HCT116 (cell line): ENCODE data around the gene GABRR3. TPM values are rescaled to one million over a fixed set of nuclear protein-coding genes. Genes with fewer than 3 reads are reported as not detected.

ENCODE experiments used
- ATAC-seq: fragments of 200-7000 bp; cut with Tn5 transposase; 2 replicates; pipeline ENCODE4 v1.9.1; 2020; ENCODE audit warnings: mild to moderate bottlenecking, moderate library complexity
- BruUV-seq: library from RNA; stranded (reverse); fragments of 400-500 nt; replicated peaks from 2 replicates; lab custom pipeline; 2021; lab: Mats Ljungman, UMichigan
- CTCF ChIA-PET: fragments of 300-600 bp; sonication (Branson Sonifier 250); formaldehyde crosslinking; loops from one replicate; lab custom pipeline; 2021; ENCODE audit warnings: antibody characterized with exemption; lab: Charles Lee
- POLR2A ChIA-PET: fragments of 300-600, 350-600 bp; sonication (Branson Sonifier 250); formaldehyde crosslinking; loops from one replicate; lab custom pipeline; 2021; ENCODE audit warnings: antibody characterized with exemption; lab: Charles Lee
- RAD21 ChIA-PET, 2 experiments: fragments of 300-600 bp; sonication (Branson Sonifier 250); formaldehyde crosslinking; loops; one replicate each; lab custom pipeline; 2023; ENCODE audit warnings: low total read pairs in 2 of 2; ENCODE audit not compliant: uncharacterized antibody in 2 of 2, unreplicated experiment in 2 of 2, low non-redundant PET in 1 of 2; lab: Charles Lee
- DNase-seq: peaks from one replicate; pipeline ENCODE4 v3.0.0-alpha.2; 2010; ENCODE audit warnings: low read depth, low spot score
- H2AFZ ChIP-seq: fragments of 200-600 bp; shearing (Covaris generic), sonication (generic); 2 replicates; pipeline ENCODE4 v1.6.1; 2017; ENCODE audit warnings: low read depth, mixed run types, mixed read lengths, antibody characterized with exemption, low read length; ENCODE audit not compliant: poor library complexity, severe bottlenecking
- H3K27ac ChIP-seq: 2 replicates; pipeline ENCODE4 v1.5.1; 2012; ENCODE audit warnings: low read depth, low read length
- H3K27me3 ChIP-seq: fragments of 200-600 bp; sonication (generic); 2 replicates; pipeline ENCODE4 v1.6.1; 2016; ENCODE audit warnings: mixed run types, low read length, mixed read lengths; ENCODE audit not compliant: insufficient read depth
- H3K36me3 ChIP-seq, 2 experiments: fragments of 200-500 bp in 1 of 2; fragments of 200-600 bp in 1 of 2; sonication (Bioruptor generic) in 1 of 2; sonication (generic) in 1 of 2; 2 replicates each; pipeline versions ENCODE4 v1.5.1 to v1.6.1; 2014 to 2016; ENCODE audit warnings: low read length in 2 of 2, inconsistent platforms in 1 of 2, mixed read lengths in 1 of 2, mixed run types in 1 of 2; ENCODE audit not compliant: insufficient read depth in 2 of 2, control insufficient read depth in 1 of 2
- H3K4me1 ChIP-seq, 2 experiments: fragments of 200-600 bp in 1 of 2; sonication (generic) in 1 of 2; 2 replicates each; pipeline versions ENCODE4 v1.5.1 to v1.6.1; 2012 to 2017; ENCODE audit warnings: low read length in 2 of 2, inconsistent platforms in 1 of 2, mild to moderate bottlenecking in 1 of 2, mixed read lengths in 1 of 2, mixed run types in 1 of 2, moderate library complexity in 1 of 2; ENCODE audit not compliant: insufficient read depth in 2 of 2, control insufficient read depth in 1 of 2
- H3K4me2 ChIP-seq: fragments of 200-600 bp; sonication (generic); 2 replicates; pipeline ENCODE4 v1.6.1; 2017; ENCODE audit warnings: mixed run types, low read length, mixed read lengths
- H3K4me3 ChIP-seq, 2 experiments: fragments of 200-600 bp in 1 of 2; sonication (generic) in 1 of 2; replicated peaks in 1 of 2; 2 replicates each; pipeline ENCODE4 v1.5.1; 2011 to 2016; ENCODE audit warnings: low read length in 2 of 2, control low read depth in 1 of 2, low read depth in 1 of 2, mild to moderate bottlenecking in 1 of 2, mixed read lengths in 1 of 2, mixed run types in 1 of 2
- H3K79me2 ChIP-seq: fragments of 200-600 bp; sonication (generic); 2 replicates; pipeline ENCODE4 v1.6.1; 2017; ENCODE audit warnings: mild to moderate bottlenecking, mixed run types, low read length, moderate library complexity, mixed read lengths; ENCODE audit not compliant: insufficient read depth
- H3K9ac ChIP-seq: fragments of 200-600 bp; sonication (generic); 2 replicates; pipeline ENCODE4 v1.6.1; 2016; ENCODE audit warnings: low read length, mixed read lengths
- H3K9me2 ChIP-seq: fragments of 200-600 bp; sonication (generic), shearing (Covaris generic); 2 replicates; pipeline ENCODE4 v1.6.1; 2017; ENCODE audit warnings: mixed run types, mild to moderate bottlenecking, moderate library complexity; ENCODE audit not compliant: insufficient read depth
- H3K9me3 ChIP-seq, 2 experiments: fragments of 200-500 bp in 1 of 2; fragments of 200-600 bp in 1 of 2; sonication (Bioruptor generic) in 1 of 2; sonication (generic) in 1 of 2; 2 replicates each; pipeline ENCODE4 v1.6.1; 2014 to 2017; ENCODE audit warnings: low read length in 2 of 2, mixed read lengths in 2 of 2, inconsistent platforms in 1 of 2, low read depth in 1 of 2, mild to moderate bottlenecking in 1 of 2, mixed run types in 1 of 2, moderate library complexity in 1 of 2; ENCODE audit not compliant: control insufficient read depth in 1 of 2, insufficient read depth in 1 of 2
- H4K20me1 ChIP-seq: fragments of 200-600 bp; sonication (generic), shearing (Covaris generic); 2 replicates; pipeline ENCODE4 v1.6.1; 2017; ENCODE audit warnings: mixed run types, mild to moderate bottlenecking, moderate library complexity; ENCODE audit not compliant: insufficient read depth
- CBX3 ChIP-seq: IDR thresholded peaks from 2 replicates; pipeline ENCODE4 v1.6.1; 2012; ENCODE audit warnings: low read depth
- CEBPB ChIP-seq: IDR thresholded peaks from 2 replicates; pipeline ENCODE4 v1.6.1; 2012; ENCODE audit warnings: low read depth
- EGR1 ChIP-seq: IDR thresholded peaks from 2 replicates; pipeline ENCODE4 v1.6.1; 2012; ENCODE audit warnings: low read depth
- EZH2 ChIP-seq: fragments of 200-600 bp; sonication (generic); IDR thresholded peaks from 2 replicates; pipeline ENCODE4 v1.6.1; 2017; ENCODE audit warnings: antibody characterized with exemption, mixed run types
- EZH2phosphoT487 ChIP-seq: fragments of 200-600 bp; IDR thresholded peaks from 2 replicates; pipeline ENCODE4 v1.6.1; 2018; ENCODE audit warnings: antibody characterized with exemption, borderline replicate concordance
- POLR2A ChIP-seq: IDR thresholded peaks from 2 replicates; pipeline ENCODE4 v1.7.0; 2011; ENCODE audit warnings: borderline replicate concordance; ENCODE audit not compliant: insufficient read depth, insufficient read length; ENCODE audit errors: extremely low read depth
- RAD21 ChIP-seq: IDR thresholded peaks from 2 replicates; pipeline ENCODE4 v1.6.1; 2012; ENCODE audit warnings: low read depth, mild to moderate bottlenecking
- SIN3A ChIP-seq: IDR thresholded peaks from 2 replicates; pipeline ENCODE4 v1.6.1; 2012; ENCODE audit warnings: low read depth
- SP1 ChIP-seq: IDR thresholded peaks from 2 replicates; pipeline ENCODE4 v1.6.1; 2012; ENCODE audit warnings: low read depth
- SRF ChIP-seq: IDR thresholded peaks from 2 replicates; pipeline ENCODE4 v1.6.1; 2012; ENCODE audit warnings: low read depth
- TCF7L2 ChIP-seq: IDR thresholded peaks from 2 replicates; pipeline ENCODE4 v1.7.0; 2011; ENCODE audit warnings: borderline replicate concordance, inconsistent platforms; ENCODE audit not compliant: insufficient read depth, insufficient read length; ENCODE audit errors: extremely low read depth
- YY1 ChIP-seq: IDR thresholded peaks from 2 replicates; pipeline ENCODE4 v1.6.1; 2011; ENCODE audit warnings: low read length, low read depth, moderate library complexity, mild to moderate bottlenecking; ENCODE audit not compliant: insufficient replicate concordance; ENCODE audit errors: extremely low read depth
- ZFX ChIP-seq: fragments of 450-650 bp; IDR thresholded peaks from 2 replicates; pipeline ENCODE4 v1.6.1; 2017
- ZNF274 ChIP-seq: fragments of 200-500 bp; sonication (Bioruptor generic); IDR thresholded peaks from 2 replicates; pipeline ENCODE4 v1.6.1; 2014; ENCODE audit warnings: mild to moderate bottlenecking, low read depth, low read length, inconsistent platforms
- intact Hi-C: fragments of 100-400 bp; cut with micrococcal nuclease; formaldehyde crosslinking; loops from 2 replicates; pipeline ENCODE4 v1.10.0; 2022
- total RNA-seq: library from RNA; stranded (reverse); gene quantifications from one replicate; pipeline ENCODE4 v1.2.1, GENCODE V29; 2021; ENCODE audit not compliant: unreplicated experiment
- TF ChIP-seq, protein P1 (sequence below): IDR thresholded peaks from 2 replicates; pipeline ENCODE4 v1.6.1; 2012
- TF ChIP-seq, protein P2 (sequence below): IDR thresholded peaks from 2 replicates; pipeline ENCODE4 v1.6.1; 2012
- TF ChIP-seq, protein P3 (sequence below), 3 experiments: fragments of 200-600 bp in 1 of 3; sonication (generic) in 1 of 3; IDR thresholded peaks in 2 of 3; conservative IDR thresholded peaks in 1 of 3; 2 replicates each; pipeline ENCODE4 v1.5.1; 2012 to 2017; ENCODE audit warnings: low read depth in 2 of 3, low read length in 2 of 3, antibody characterized with exemption in 1 of 3, borderline replicate concordance in 1 of 3, control low read depth in 1 of 3, mild to moderate bottlenecking in 1 of 3, mixed read lengths in 1 of 3, mixed run types in 1 of 3, moderate library complexity in 1 of 3; ENCODE audit not compliant: insufficient read depth in 1 of 3

GABRR3 gene
- total RNA-seq, 1 experiment from 2014 or later = not detected

DNA sequence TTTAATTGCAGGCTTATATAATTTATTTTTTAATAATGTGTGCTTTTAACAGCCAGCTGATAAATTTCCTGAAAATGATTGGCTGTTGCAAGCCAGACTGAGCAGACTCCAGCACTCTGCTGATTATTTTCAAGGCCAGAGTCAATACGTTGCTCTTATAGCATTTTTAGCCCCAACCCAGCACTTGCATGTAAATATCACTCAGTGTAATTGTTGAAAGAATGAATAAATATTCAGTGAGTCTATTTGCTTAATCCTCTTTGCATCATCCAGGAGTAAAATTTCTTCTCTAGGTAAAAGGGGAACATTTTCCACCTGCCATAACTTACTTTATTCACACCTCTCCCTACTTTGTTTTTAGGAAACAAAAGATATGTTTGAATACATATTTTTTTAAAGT, 2.9 kb downstream of the GABRR3 start:
- RAD21 ChIA-PET = no interaction called here
- no peak for ATAC-seq
- no peaks in the 10 kb centered on the region for H3K79me2 ChIP-seq

DNA sequence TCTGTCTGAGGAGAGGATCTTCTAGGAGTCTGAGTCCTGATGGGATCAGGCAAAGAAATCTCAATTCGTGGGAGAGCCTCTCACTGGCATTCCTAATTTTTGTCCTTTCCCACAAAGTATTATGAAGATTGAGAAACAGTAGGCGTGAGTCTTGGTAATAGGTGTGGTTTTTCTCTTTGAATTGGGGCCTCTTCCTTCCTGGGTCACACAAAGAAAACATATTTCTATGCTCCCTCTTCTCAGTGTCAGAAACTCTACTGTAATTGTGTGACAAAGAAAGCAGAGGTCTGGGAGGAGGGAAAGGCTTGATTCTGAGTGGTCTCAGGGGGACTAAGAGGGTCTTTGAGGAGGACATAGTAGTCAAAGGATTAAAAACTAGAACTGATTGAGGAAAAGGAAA, 6.0 kb downstream of the GABRR3 start:
- H3K9me2 ChIP-seq = no peaks in the 10 kb centered on the region
- H3K4me1 ChIP-seq = no peaks in the 10 kb centered on the region
- RAD21 ChIA-PET = no interaction called here
- no peak overlapping the region for H3K4me2 ChIP-seq
- CTCF ChIA-PET = no interaction called here
- H4K20me1 ChIP-seq = no peaks in the 10 kb centered on the region
- no peaks in the 10 kb centered on the region for H3K9me3 ChIP-seq
- no peaks in the 10 kb centered on the region for H3K36me3 ChIP-seq
- no peaks in the 10 kb centered on the region for H3K27me3 ChIP-seq
- intact Hi-C loops = no loop called here
- H3K4me3 ChIP-seq = no peak overlapping the region
- ATAC-seq (no peak), DNase-seq (no peak)
- POLR2A ChIA-PET = no interaction called here
- H3K9ac ChIP-seq = no peak overlapping the region
- H3K27ac ChIP-seq = no peak overlapping the region
- no peaks in the 10 kb centered on the region for H3K79me2 ChIP-seq
- BruUV-seq = no TSS peak
- H2AFZ ChIP-seq = no peak overlapping the region
- no peak for TF ChIP-seq SRF
- TF ChIP-seq CEBPB = no peak
- no peak for TF ChIP-seq ZNF274
- no peak for TF ChIP-seq EZH2
- TF ChIP-seq TCF7L2 = no peak
- no peak for TF ChIP-seq EZH2phosphoT487
- TF ChIP-seq, protein P1, sequence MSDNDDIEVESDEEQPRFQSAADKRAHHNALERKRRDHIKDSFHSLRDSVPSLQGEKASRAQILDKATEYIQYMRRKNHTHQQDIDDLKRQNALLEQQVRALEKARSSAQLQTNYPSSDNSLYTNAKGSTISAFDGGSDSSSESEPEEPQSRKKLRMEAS = no peak
- TF ChIP-seq CBX3 = no peak
- TF ChIP-seq SP1 = no peak
- TF ChIP-seq POLR2A = no peak
- TF ChIP-seq RAD21 = no peak
- TF ChIP-seq, protein P2, sequence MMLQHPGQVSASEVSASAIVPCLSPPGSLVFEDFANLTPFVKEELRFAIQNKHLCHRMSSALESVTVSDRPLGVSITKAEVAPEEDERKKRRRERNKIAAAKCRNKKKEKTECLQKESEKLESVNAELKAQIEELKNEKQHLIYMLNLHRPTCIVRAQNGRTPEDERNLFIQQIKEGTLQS = no peak
- TF ChIP-seq SIN3A = no peak
- no peak for TF ChIP-seq ZFX
- TF ChIP-seq YY1 = no peak

More for the DNA sequence above, 2.9 kb downstream of the GABRR3 start:
- Histone ChIP-seq H4K20me1 (no peaks in the 10 kb centered on the region), H3K4me2 (no peak overlapping the region), H3K4me1 (no peaks in the 10 kb centered on the region), H3K9ac (no peak overlapping the region), H2AFZ (no peak overlapping the region), H3K27ac (no peak overlapping the region), H3K4me3 (no peak overlapping the region), H3K27me3 (no peaks in the 10 kb centered on the region), H3K9me3 (no peaks in the 10 kb centered on the region), H3K9me2 (no peaks in the 10 kb centered on the region), H3K36me3 (no peaks in the 10 kb centered on the region)
- no peak for DNase-seq
- BruUV-seq = no TSS peak
- CTCF ChIA-PET = no interaction called here
- intact Hi-C loops = no loop called here
- POLR2A ChIA-PET = no interaction called here
- TF ChIP-seq ZFX (no peak), EGR1 (no peak), TCF7L2 (no peak), RAD21 (no peak), EZH2phosphoT487 (no peak)
- TF ChIP-seq, protein P3, sequence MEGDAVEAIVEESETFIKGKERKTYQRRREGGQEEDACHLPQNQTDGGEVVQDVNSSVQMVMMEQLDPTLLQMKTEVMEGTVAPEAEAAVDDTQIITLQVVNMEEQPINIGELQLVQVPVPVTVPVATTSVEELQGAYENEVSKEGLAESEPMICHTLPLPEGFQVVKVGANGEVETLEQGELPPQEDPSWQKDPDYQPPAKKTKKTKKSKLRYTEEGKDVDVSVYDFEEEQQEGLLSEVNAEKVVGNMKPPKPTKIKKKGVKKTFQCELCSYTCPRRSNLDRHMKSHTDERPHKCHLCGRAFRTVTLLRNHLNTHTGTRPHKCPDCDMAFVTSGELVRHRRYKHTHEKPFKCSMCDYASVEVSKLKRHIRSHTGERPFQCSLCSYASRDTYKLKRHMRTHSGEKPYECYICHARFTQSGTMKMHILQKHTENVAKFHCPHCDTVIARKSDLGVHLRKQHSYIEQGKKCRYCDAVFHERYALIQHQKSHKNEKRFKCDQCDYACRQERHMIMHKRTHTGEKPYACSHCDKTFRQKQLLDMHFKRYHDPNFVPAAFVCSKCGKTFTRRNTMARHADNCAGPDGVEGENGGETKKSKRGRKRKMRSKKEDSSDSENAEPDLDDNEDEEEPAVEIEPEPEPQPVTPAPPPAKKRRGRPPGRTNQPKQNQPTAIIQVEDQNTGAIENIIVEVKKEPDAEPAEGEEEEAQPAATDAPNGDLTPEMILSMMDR (IDR thresholded peaks at IDR 0.05 in 2 of 3, conservative IDR thresholded peaks at IDR 0.05 in 1 of 3; ENCODE audit: borderline replicate concordance in 1 of 3, insufficient read depth in 1 of 3, low read depth in 2 of 3, low read length in 2 of 3) = no peak
- TF ChIP-seq, protein P2 = no peak
